Neuronal stem cell (in vitro differentiated cells): ENCODE data around the gene GRID1.
A peak's percentile ranks its signal among the peaks of the same experiment; 100 is the strongest.

ENCODE experiments used
- DNase-seq: peaks from one replicate; pipeline ENCODE4 v3.0.0-alpha.2; 2013; ENCODE audit warnings: low spot score
- H2AFZ ChIP-seq: one replicate; pipeline ENCODE4 v1.6.1; 2013; ENCODE audit warnings: mild to moderate bottlenecking, low read length, inconsistent platforms
- H2AK5ac ChIP-seq: 2 replicates; pipeline ENCODE4 v1.6.1; 2013; ENCODE audit warnings: low read depth, mild to moderate bottlenecking, inconsistent platforms, low read length, moderate library complexity, mixed read lengths
- H2BK120ac ChIP-seq: 2 replicates; pipeline ENCODE4 v1.6.1; 2013; ENCODE audit warnings: low read depth, mild to moderate bottlenecking, inconsistent platforms, low read length, moderate library complexity, mixed read lengths
- H2BK12ac ChIP-seq: one replicate; pipeline ENCODE4 v1.6.1; 2013; ENCODE audit warnings: low read length, inconsistent platforms
- H2BK15ac ChIP-seq: 2 replicates; pipeline ENCODE4 v1.6.1; 2013; ENCODE audit warnings: mild to moderate bottlenecking, low read length, inconsistent platforms, mixed read lengths
- H2BK5ac ChIP-seq: one replicate; pipeline ENCODE4 v1.6.1; 2013; ENCODE audit warnings: inconsistent platforms, mild to moderate bottlenecking, low read length, moderate library complexity
- H3K14ac ChIP-seq: one replicate; pipeline ENCODE4 v1.6.1; 2013; ENCODE audit warnings: low read length, inconsistent platforms
- H3K18ac ChIP-seq: 2 replicates; pipeline ENCODE4 v1.6.1; 2013; ENCODE audit warnings: low read length, inconsistent platforms
- H3K23ac ChIP-seq: 2 replicates; pipeline ENCODE4 v1.6.1; 2013; ENCODE audit warnings: low read depth, mild to moderate bottlenecking, mixed read lengths, low read length, inconsistent platforms; ENCODE audit not compliant: poor library complexity
- H3K27ac ChIP-seq: replicated peaks from 3 replicates; pipeline ENCODE4 v1.5.1; 2013; ENCODE audit warnings: low read length, inconsistent platforms
- H3K27me3 ChIP-seq, 3 experiments: 2 replicates each; pipeline ENCODE4 v1.6.1; 2013; ENCODE audit warnings: low read length in 3 of 3, mild to moderate bottlenecking in 2 of 3, inconsistent platforms in 1 of 3, low read depth in 1 of 3, mixed read lengths in 1 of 3, moderate library complexity in 1 of 3; ENCODE audit not compliant: control insufficient read depth in 3 of 3, insufficient read depth in 3 of 3
- H3K36me3 ChIP-seq, 2 donors: replicated peaks in 1 of 2; 2 replicates each; pipeline ENCODE4 v1.6.1; 2013; ENCODE audit warnings: low read length in 2 of 2; ENCODE audit not compliant: control insufficient read depth in 2 of 2, insufficient read depth in 2 of 2
- H3K4ac ChIP-seq: 2 replicates; pipeline ENCODE4 v1.6.1; 2013; ENCODE audit warnings: inconsistent platforms, mild to moderate bottlenecking, low read length, moderate library complexity
- H3K4me1 ChIP-seq, 2 donors: 1 replicate in 1 of 2; 2 replicates in 1 of 2; pipeline ENCODE4 v1.6.1; 2013; ENCODE audit warnings: low read length in 2 of 2, low read depth in 1 of 2; ENCODE audit not compliant: control insufficient read depth in 2 of 2, insufficient read depth in 1 of 2
- H3K4me2 ChIP-seq: one replicate; pipeline ENCODE4 v1.6.1; 2013; ENCODE audit warnings: mild to moderate bottlenecking, low read length, inconsistent platforms; ENCODE audit not compliant: insufficient read depth, poor library complexity, severe bottlenecking
- H3K4me3 ChIP-seq, 2 donors: 2 replicates each; pipeline ENCODE4 v1.5.1; 2013; ENCODE audit warnings: low read length in 2 of 2, mild to moderate bottlenecking in 2 of 2, inconsistent platforms in 1 of 2, moderate library complexity in 1 of 2
- H3K79me1 ChIP-seq: one replicate; pipeline ENCODE4 v1.6.1; 2013; ENCODE audit warnings: low read depth, mild to moderate bottlenecking, inconsistent platforms, low read length, moderate library complexity
- H3K9ac ChIP-seq: one replicate; pipeline ENCODE4 v1.6.1; 2013; ENCODE audit warnings: mild to moderate bottlenecking, low read depth, low read length, inconsistent platforms; ENCODE audit not compliant: poor library complexity
- H3K9me3 ChIP-seq, 2 donors: replicated peaks in 1 of 2; 2 replicates each; pipeline versions ENCODE3 to v1.6.1; 2013; ENCODE audit warnings: low read length in 2 of 2, mild to moderate bottlenecking in 2 of 2, inconsistent platforms in 1 of 2, low read depth in 1 of 2, mixed read lengths in 1 of 2, moderate library complexity in 1 of 2; ENCODE audit not compliant: control insufficient read depth in 2 of 2, insufficient read depth in 1 of 2
- H4K8ac ChIP-seq: one replicate; pipeline ENCODE4 v1.6.1; 2013; ENCODE audit warnings: low read depth, mild to moderate bottlenecking, inconsistent platforms, low read length, moderate library complexity
- H4K91ac ChIP-seq: one replicate; pipeline ENCODE4 v1.6.1; 2013; ENCODE audit warnings: low read length, low read depth, mild to moderate bottlenecking, inconsistent platforms; ENCODE audit not compliant: poor library complexity
- WGBS, 2 donors: extraction: QIAGEN DNeasy Blood & Tissue Kit; methylation state at CpG; one replicate each; pipeline ENCODE4 v1.1.7; 2013; ENCODE audit warnings: missing lambda C conversion rate in 2 of 2, mixed read lengths in 1 of 2; ENCODE audit not compliant: insufficient read length in 2 of 2, insufficient replicate concordance in 1 of 2; ENCODE audit errors: extremely low coverage in 2 of 2; 5-methylcytosine and 5-hydroxymethylcytosine counted together

The GRID1 gene

DNA sequence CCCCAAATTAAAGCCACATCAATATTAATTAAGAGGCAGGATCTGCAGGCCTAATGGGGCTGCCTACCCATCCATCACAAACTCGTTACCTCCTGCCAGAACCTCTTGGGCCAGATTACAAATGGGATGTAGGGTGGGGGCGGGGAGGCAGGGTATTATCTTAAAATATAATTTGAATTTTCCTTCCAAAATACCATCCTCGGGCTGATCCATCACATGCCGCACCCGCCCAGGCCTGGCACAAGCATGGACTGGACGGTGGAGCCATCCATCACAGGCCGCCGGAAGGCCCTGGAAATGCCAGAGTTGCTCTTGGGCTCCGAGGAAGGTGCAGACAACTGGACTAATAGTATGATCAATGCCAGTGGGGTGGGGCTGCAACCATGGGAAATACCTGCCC, 212.8 kb downstream of the GRID1 start:
- no peak for DNase-seq
- no peak overlapping the region for H3K4me3 ChIP-seq
- H2AFZ ChIP-seq = no peak overlapping the region
- H3K36me3 ChIP-seq = no peaks in the 10 kb centered on the region
- H3K14ac ChIP-seq = no peak overlapping the region
- H2BK5ac ChIP-seq = no peak overlapping the region
- WGBS, 2 donors = no CpG with 5 or more reads among the region's 9 CpGs
- H2AK5ac ChIP-seq = no peak overlapping the region
- H3K4ac ChIP-seq = no peak overlapping the region
- no peak overlapping the region for H3K23ac ChIP-seq
- H3K27me3 ChIP-seq = peaks cover 0 to 2% (median 0%) of the 10 kb centered on the region in 3 experiments
- H3K27ac ChIP-seq = no peak overlapping the region
- no peak overlapping the region for H4K91ac ChIP-seq
- H3K9me3 ChIP-seq = no peaks in the 10 kb centered on the region
- no peak overlapping the region for H3K18ac ChIP-seq
- peaks cover 0 to 3% of the 10 kb centered on the region in 2 donors for H3K4me1 ChIP-seq
- no peak overlapping the region for H3K9ac ChIP-seq
- no peak overlapping the region for H4K8ac ChIP-seq
- no peak overlapping the region for H2BK12ac ChIP-seq
- no peak overlapping the region for H2BK120ac ChIP-seq
- no peaks in the 10 kb centered on the region for H3K79me1 ChIP-seq
- H3K4me2 ChIP-seq = no peak overlapping the region
- no peak overlapping the region for H2BK15ac ChIP-seq

DNA sequence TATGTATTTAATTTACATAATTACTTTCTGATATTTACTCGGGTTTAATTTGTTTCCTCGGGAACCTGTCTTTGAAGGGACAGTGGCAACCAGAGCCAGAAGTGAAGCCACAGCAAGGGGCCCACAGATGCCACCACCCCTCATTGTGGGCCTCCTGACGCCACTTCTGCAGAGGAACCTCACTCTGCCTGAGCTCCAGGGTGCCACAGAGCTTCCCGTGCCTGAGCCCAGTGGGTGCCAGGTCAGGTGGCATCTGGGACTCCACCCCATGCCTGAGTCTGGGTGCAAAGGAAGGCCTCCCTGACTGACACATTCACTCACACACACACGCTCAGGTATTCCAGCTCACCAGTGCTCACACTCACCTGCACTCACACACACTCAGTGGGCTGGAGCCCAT, 213.7 kb downstream of the GRID1 start:
- no CpG with 5 or more reads among the region's 5 CpGs for WGBS, 2 donors
- no peak overlapping the region for H3K9ac ChIP-seq

DNA sequence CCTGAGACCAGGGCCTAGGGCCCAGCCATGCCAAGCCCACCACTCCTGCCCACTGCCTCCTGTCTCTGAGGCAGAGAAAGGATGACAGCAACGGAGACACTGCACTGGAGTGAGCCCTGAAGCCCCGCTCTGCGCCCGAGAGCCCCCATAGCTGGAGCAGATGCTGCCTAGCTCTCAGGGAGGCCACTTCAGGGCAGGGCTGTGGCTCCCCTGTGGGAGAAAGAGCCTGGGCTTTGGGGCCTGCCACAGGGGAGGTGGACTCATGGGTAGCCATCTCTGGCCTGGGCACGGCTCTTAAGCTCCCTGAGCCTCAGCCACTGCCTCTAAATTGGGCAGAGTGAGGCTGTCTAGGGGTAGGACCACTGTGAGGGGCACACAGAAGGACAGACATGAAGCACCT, 214.2 kb downstream of the GRID1 start:
- no peak for DNase-seq
- no peak overlapping the region for H3K4me3 ChIP-seq

More for the DNA sequence above, 213.7 kb downstream of the GRID1 start:
- H3K79me1 ChIP-seq = no peaks in the 10 kb centered on the region
- H2BK120ac ChIP-seq = no peak overlapping the region
- no peaks in the 10 kb centered on the region for H3K36me3 ChIP-seq
- H4K91ac ChIP-seq = no peak overlapping the region
- H4K8ac ChIP-seq = no peak overlapping the region
- no peak overlapping the region for H2BK15ac ChIP-seq
- H2AK5ac ChIP-seq = no peak overlapping the region
- H3K4ac ChIP-seq = no peak overlapping the region
- no peak for DNase-seq
- peaks cover 0 to 5% of the 10 kb centered on the region in 2 donors for H3K4me1 ChIP-seq
- no peak overlapping the region for H2AFZ ChIP-seq
- H3K18ac ChIP-seq = peak overlapping the region; percentile 54
- no peak overlapping the region for H3K23ac ChIP-seq
- no peak overlapping the region for H3K27ac ChIP-seq
- H3K9me3 ChIP-seq = no peaks in the 10 kb centered on the region
- no peak overlapping the region for H2BK12ac ChIP-seq
- no peak overlapping the region for H2BK5ac ChIP-seq
- peaks cover 0 to 2% (median 0%) of the 10 kb centered on the region in 3 experiments for H3K27me3 ChIP-seq
- peak overlapping the region in 1 of 2 donors; percentile 31 for H3K4me3 ChIP-seq
- H3K4me2 ChIP-seq = no peak overlapping the region
- no peak overlapping the region for H3K14ac ChIP-seq

DNA sequence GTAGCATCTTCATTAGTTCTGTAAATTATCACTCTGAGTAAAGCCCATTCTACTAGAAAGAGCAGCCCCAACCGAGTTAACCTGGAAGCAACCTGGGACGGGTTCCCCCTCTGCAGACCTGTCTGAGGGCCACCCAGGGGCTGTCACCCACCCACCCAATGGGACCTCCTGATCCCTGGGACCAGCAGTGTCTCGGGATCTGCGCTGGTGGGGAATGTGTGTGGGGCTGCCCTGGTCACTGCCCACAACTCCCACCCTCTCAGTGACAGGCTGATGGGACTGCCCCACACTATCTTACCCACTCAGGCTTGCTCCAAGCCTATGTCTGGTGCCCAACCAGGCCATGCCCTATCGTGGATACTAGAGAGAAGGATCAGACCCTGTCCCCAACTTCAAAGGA, 215.0 kb downstream of the GRID1 start:
- no peak overlapping the region for H2AFZ ChIP-seq
- H3K9ac ChIP-seq = no peak overlapping the region
- no peak overlapping the region for H3K23ac ChIP-seq
- no peak overlapping the region for H3K27ac ChIP-seq
- no peak overlapping the region for H4K8ac ChIP-seq
- no peak overlapping the region for H3K4ac ChIP-seq
- no peak overlapping the region for H3K14ac ChIP-seq
- no peak overlapping the region for H2BK5ac ChIP-seq
- no peaks in the 10 kb centered on the region for H3K79me1 ChIP-seq
- H2AK5ac ChIP-seq = no peak overlapping the region
- no peak overlapping the region for H2BK15ac ChIP-seq
- no peak overlapping the region for H2BK12ac ChIP-seq
- WGBS, 2 donors = no CpG with 5 or more reads among the region's 5 CpGs
- peaks cover 0 to 2% (median 0%) of the 10 kb centered on the region in 3 experiments for H3K27me3 ChIP-seq
- H3K18ac ChIP-seq = peak overlapping the region; percentile 31
- no peaks in the 10 kb centered on the region for H3K9me3 ChIP-seq
- no peak for DNase-seq
- no peak overlapping the region for H2BK120ac ChIP-seq
- no peaks in the 10 kb centered on the region for H3K36me3 ChIP-seq
- H3K4me1 ChIP-seq = peaks cover 0 to 5% of the 10 kb centered on the region in 2 donors
- no peak overlapping the region for H4K91ac ChIP-seq
- no peak overlapping the region for H3K4me2 ChIP-seq
- H3K4me3 ChIP-seq = no peak overlapping the region

More for the DNA sequence above, 214.2 kb downstream of the GRID1 start:
- peaks cover 0 to 5% of the 10 kb centered on the region in 2 donors for H3K4me1 ChIP-seq
- H3K27me3 ChIP-seq = peaks cover 0 to 2% (median 0%) of the 10 kb centered on the region in 3 experiments
- no peak overlapping the region for H3K23ac ChIP-seq
- no CpG with 5 or more reads among the region's 5 CpGs for WGBS, 2 donors
- no peaks in the 10 kb centered on the region for H3K36me3 ChIP-seq
- peak overlapping the region; percentile 11 for H3K18ac ChIP-seq
- no peak overlapping the region for H2AFZ ChIP-seq
- H2BK12ac ChIP-seq = no peak overlapping the region
- H3K9me3 ChIP-seq = no peaks in the 10 kb centered on the region
- no peak overlapping the region for H3K4ac ChIP-seq
- H3K4me2 ChIP-seq = no peak overlapping the region
- peak overlapping the region; percentile 49 for H3K14ac ChIP-seq
- H3K27ac ChIP-seq = no peak overlapping the region
- no peak overlapping the region for H2BK5ac ChIP-seq
- no peaks in the 10 kb centered on the region for H3K79me1 ChIP-seq
- no peak overlapping the region for H2AK5ac ChIP-seq
- H4K91ac ChIP-seq = no peak overlapping the region
- H4K8ac ChIP-seq = no peak overlapping the region
- no peak overlapping the region for H3K9ac ChIP-seq
- no peak overlapping the region for H2BK15ac ChIP-seq
- H2BK120ac ChIP-seq = no peak overlapping the region
